Measurements from ENCODE around the gene MED13L. TPM values are rescaled to one million over a fixed set of nuclear protein-coding genes. Genes with fewer than 3 reads are reported as not detected.
A peak's percentile ranks its signal among the peaks of the same experiment; 100 is the strongest.

MED13L gene
- total and polyA plus RNA-seq, 8 donors, result 10.3 to 93.8 (median 53.0) TPM

GRCh38 chr12:116057356-116057755 is 220.1 kb downstream of the MED13L start:
- H3K4me3 ChIP-seq, result no peak overlapping the region
- H3K9me3 ChIP-seq, result no peaks in the 10 kb centered on the region
- peaks cover 0 to 18% (median 5%) of the 10 kb centered on the region in 3 donors for H3K4me1 ChIP-seq
- DNase-seq (no peak), FAIRE-seq (no peak), ATAC-seq (no peak)
- no peak for TF ChIP-seq CTCF (IDR thresholded peaks at IDR 0.05)
- H3K27me3 ChIP-seq, result no peaks in the 10 kb centered on the region
- intact Hi-C loops (cut with DNase I), result no loop called here
- H3K27ac ChIP-seq, result no peak overlapping the region
- 93 to 94% methylated on average over 3 of the region's 3 CpGs for WGBS, 2 donors
- H3K36me3 ChIP-seq, result no peaks in the 10 kb centered on the region

DNA sequence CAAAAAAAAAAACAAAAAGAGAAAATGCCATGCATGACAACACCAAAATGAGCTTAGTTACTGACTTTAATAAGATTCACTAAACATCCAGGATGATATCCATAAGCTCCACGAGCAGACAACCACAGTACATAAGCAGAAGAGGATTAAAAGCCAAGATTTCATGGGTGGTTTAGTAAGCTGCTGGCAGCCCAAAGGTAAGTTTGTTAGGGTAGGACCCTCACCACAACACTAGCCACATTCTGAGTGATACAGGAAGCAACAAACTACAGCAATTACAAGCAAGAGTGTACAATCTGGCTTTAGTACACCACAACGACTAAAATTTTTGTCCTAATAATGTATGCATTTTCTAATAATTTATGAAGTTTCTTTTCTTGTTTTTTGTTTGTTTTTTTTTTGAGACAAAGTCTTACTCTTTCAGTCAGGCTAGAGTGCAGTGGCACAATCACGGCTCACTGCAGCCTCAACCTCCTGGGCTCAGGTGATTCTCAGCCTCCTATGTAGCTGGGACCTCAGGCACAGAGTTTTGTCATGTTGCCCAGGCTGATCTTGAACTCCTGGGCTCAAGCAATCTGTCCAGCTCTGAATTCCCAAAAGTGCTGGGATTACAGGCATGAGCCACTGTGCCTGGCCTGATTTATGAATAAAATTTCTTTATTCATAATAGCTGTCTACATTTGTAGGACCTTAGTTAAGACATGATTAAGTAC is 221.4 kb downstream of the MED13L start:
- intact Hi-C loops (cut with DNase I), result no loop called here
- no peak for FAIRE-seq
- no peak for DNase-seq
- peaks cover 0 to 16% (median 5%) of the 10 kb centered on the region in 3 donors for H3K4me1 ChIP-seq
- WGBS, 2 donors, result 89 to 90% methylated on average over 3 of the region's 3 CpGs
- TF ChIP-seq CTCF (IDR thresholded peaks at IDR 0.05), result no peak
- H3K27ac ChIP-seq, result no peak overlapping the region
- H3K27me3 ChIP-seq, result no peaks in the 10 kb centered on the region
- ATAC-seq, result no peak
- no peaks in the 10 kb centered on the region for H3K36me3 ChIP-seq
- no peak overlapping the region for H3K4me3 ChIP-seq
- no peaks in the 10 kb centered on the region for H3K9me3 ChIP-seq

DNA sequence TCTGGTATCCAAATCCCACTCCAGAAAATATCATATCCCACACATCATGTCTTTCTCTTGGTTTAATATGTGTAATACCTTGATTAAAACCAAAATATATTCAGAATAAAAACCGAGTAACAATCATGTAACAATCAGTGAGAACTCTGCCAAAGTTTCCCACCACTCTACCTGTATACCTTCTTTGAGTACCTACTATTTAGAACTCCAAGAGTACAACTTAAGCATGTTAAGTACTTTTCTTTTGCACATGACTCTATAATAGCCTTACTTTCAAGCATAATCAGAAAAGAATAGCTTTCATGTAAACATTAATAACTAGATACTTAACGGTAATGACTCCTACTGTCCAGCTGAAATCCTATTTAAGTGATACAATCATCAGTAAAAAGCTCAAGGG is 223.2 kb downstream of the MED13L start:
- no peak for DNase-seq
- no peaks in the 10 kb centered on the region for H3K9me3 ChIP-seq
- no peak overlapping the region for H3K27ac ChIP-seq
- intact Hi-C loops (cut with DNase I), result no loop called here
- TF ChIP-seq CTCF (IDR thresholded peaks at IDR 0.05), result no peak
- no peak overlapping the region for H3K4me3 ChIP-seq
- no peak for FAIRE-seq
- H3K4me1 ChIP-seq, result peaks cover 0 to 13% (median 8%) of the 10 kb centered on the region in 3 donors
- ATAC-seq, result no peak
- WGBS, 2 donors, result 64 to 72% methylated on average over 2 of the region's 2 CpGs
- no peaks in the 10 kb centered on the region for H3K36me3 ChIP-seq
- no peaks in the 10 kb centered on the region for H3K27me3 ChIP-seq

DNA sequence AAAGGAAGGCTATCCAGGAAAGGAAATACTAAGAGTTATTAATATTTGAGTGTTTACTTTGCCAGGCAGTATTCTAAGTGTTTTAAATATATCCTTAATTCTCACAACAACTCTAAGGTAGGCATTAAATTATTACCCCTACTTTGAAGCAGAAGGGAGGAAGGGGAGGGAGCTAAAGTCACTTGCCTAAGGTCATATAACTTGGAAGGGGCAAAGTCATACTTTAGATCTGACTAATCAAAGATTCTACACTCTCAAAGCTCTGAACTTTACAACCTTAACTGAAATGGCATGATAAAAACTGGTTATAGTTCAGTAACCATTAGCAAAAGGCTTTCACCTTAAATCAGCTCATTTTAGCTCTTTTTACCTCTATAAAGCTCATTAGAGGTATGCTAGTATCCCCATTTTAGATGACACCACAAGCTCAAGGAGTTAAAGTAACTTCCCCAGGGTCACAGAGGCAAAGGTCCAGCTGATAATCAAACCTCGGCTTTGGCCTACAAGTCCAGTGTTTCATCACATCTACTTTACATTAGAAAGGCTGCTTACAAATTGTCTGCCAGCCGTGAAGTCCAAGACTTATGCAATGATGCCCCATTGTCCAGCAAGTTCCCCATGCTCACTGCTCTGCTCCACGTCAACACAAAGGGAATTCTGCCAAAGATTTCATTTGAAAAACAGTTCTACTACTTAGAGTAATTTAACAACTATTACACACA is 223.9 kb downstream of the MED13L start:
- ATAC-seq (peak; percentile 43 to 80 (median 72)), DNase-seq (no peak), FAIRE-seq (no peak)
- Histone ChIP-seq H3K27me3 (no peaks in the 10 kb centered on the region), H3K27ac (no peak overlapping the region), H3K9me3 (no peaks in the 10 kb centered on the region), H3K4me3 (no peak overlapping the region), H3K4me1 (peaks cover 0 to 19% (median 8%) of the 10 kb centered on the region in 3 donors), H3K36me3 (no peaks in the 10 kb centered on the region)
- no peak for TF ChIP-seq CTCF (IDR thresholded peaks at IDR 0.05)
- intact Hi-C loops (cut with DNase I), result no loop called here
- WGBS, 2 donors, result 19 to 22% methylated on average over 3 of the region's 3 CpGs

- no peak for TF ChIP-seq CTCF (IDR thresholded peaks at IDR 0.05)
- no peak for FAIRE-seq
- no peak for DNase-seq
- no peaks in the 10 kb centered on the region for H3K36me3 ChIP-seq
- H3K4me3 ChIP-seq, result no peak overlapping the region
- H3K4me1 ChIP-seq, result peaks cover 0 to 23% (median 16%) of the 10 kb centered on the region in 3 donors
- intact Hi-C loops (cut with DNase I), result no loop called here
- WGBS, 2 donors, result 79 to 84% methylated on average over 5 of the region's 5 CpGs
- ATAC-seq, result no peak
- no peaks in the 10 kb centered on the region for H3K27me3 ChIP-seq
- H3K9me3 ChIP-seq, result no peaks in the 10 kb centered on the region
- no peak overlapping the region for H3K27ac ChIP-seq
Measured at GRCh38 chr12:116050275-116050674, 227.2 kb downstream of the MED13L start.

Data from pancreas (tissue), 10 donors.